Stimulated activated memory B cell treated with anti-CD40 and anti-IgM and Interleukin-4, amounts not matched to agents 10 μg/mL and 1 μg/mL and 100 μg/mL, for 72 hours (primary cell): ENCODE measurements around the gene SH2D6.

Experiments used
- ATAC-seq: fragments of 150-1000 bp; cut with Tn5 transposase; 2 replicates; pipeline ENCODE4 v1.10.0; 2021
- H3K27ac Mint-ChIP-seq: one replicate; pipeline ENCODE4 v1.8.0; 2022; ENCODE audit warnings: mild to moderate bottlenecking, mixed read lengths
- H3K27me3 Mint-ChIP-seq: one replicate; pipeline ENCODE4 v1.8.0; 2022; ENCODE audit warnings: mixed read lengths
- H3K36me3 Mint-ChIP-seq: one replicate; pipeline ENCODE4 v1.8.0; 2022; ENCODE audit warnings: mixed read lengths
- H3K4me1 Mint-ChIP-seq: one replicate; pipeline ENCODE4 v1.8.0; 2022; ENCODE audit warnings: mixed read lengths
- H3K4me3 Mint-ChIP-seq: one replicate; pipeline ENCODE4 v1.8.0; 2022; ENCODE audit warnings: mild to moderate bottlenecking, moderate library complexity, mixed read lengths
- H3K9me3 Mint-ChIP-seq: one replicate; pipeline ENCODE4 v1.8.0; 2022; ENCODE audit warnings: mixed read lengths

The SH2D6 gene

GRCh38 chr2:85394261-85394681 is 24.2 kb upstream of the SH2D6 start:
- no peak for ATAC-seq
- Mint-ChIP-seq H3K9me3 (no peaks in the 10 kb centered on the region), H3K27me3 (no peaks in the 10 kb centered on the region), H3K4me3 (no peak overlapping the region), H3K36me3 (peaks cover 71% of the 10 kb centered on the region), H3K27ac (peak overlapping the region; percentile 83), H3K4me1 (peaks cover 52% of the 10 kb centered on the region)

- H3K4me1 Mint-ChIP-seq: peaks cover 49% of the 10 kb centered on the region
- H3K36me3 Mint-ChIP-seq: peaks cover 69% of the 10 kb centered on the region
- H3K27me3 Mint-ChIP-seq: no peaks in the 10 kb centered on the region
- H3K4me3 Mint-ChIP-seq: no peak overlapping the region
- no peaks in the 10 kb centered on the region for H3K9me3 Mint-ChIP-seq
- peak overlapping the region; percentile 83 for H3K27ac Mint-ChIP-seq
- no peak for ATAC-seq
Observed at GRCh38 chr2:85394976-85395375, 23.5 kb upstream of the SH2D6 start.

GRCh38 chr2:85395912-85396475 is 22.5 kb upstream of the SH2D6 start:
- H3K9me3 Mint-ChIP-seq: no peaks in the 10 kb centered on the region
- peaks cover 42% of the 10 kb centered on the region for H3K4me1 Mint-ChIP-seq
- H3K4me3 Mint-ChIP-seq: no peak overlapping the region
- ATAC-seq: no peak
- peaks cover 70% of the 10 kb centered on the region for H3K36me3 Mint-ChIP-seq
- H3K27ac Mint-ChIP-seq: peak overlapping the region; percentile 65
- H3K27me3 Mint-ChIP-seq: no peaks in the 10 kb centered on the region

DNA sequence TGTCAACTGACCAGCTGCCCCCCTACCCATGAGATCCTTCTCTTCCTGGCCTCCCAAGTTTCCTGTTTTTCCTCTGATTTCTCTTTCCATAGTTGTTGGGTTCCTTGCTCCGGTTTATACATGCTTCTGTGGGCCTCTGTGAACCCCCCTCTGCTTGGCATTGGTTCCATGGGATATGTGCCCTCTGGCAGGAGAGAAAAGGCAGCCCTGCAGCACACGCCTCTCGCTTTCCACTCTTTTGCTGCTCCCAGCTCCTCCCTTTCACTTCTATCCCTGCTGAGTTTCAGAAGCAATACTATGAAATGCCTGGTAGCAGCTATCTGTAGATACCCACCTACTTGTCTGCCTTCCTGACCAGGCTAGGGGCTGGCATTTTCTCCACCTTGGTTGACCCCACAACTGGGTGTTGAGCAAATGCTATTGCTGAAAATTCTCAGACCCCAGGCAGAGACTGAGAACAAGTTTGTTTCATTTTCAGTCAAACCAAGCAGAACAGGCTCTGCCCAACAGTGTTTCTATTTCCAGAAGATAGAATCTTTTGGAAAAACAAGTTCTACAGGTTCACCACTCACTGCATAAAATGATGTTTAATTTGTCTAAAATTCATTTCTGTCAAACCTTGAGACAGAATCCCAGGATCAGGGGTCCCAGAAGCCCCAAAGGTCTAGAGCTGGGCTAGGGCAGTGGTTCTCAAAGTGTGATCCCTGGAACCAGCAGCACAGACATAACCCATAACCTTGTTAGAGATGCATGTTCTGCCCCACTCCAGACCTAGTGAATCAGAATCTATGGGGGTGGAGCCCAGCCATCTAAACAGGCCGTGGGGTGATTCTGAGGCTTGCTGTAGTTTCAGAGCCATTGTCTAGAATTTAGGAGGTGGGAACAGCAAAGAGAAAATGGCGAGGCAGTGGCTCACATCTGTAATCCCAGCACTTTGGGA is 21.7 kb upstream of the SH2D6 start:
- Mint-ChIP-seq H3K4me1 (peaks cover 37% of the 10 kb centered on the region), H3K9me3 (no peaks in the 10 kb centered on the region), H3K4me3 (no peak overlapping the region), H3K27ac (peak overlapping the region; percentile 65), H3K36me3 (peaks cover 73% of the 10 kb centered on the region), H3K27me3 (no peaks in the 10 kb centered on the region)
- ATAC-seq: no peak

GRCh38 chr2:85397925-85398331 is 20.6 kb upstream of the SH2D6 start:
- peaks cover 33% of the 10 kb centered on the region for H3K4me1 Mint-ChIP-seq
- H3K27me3 Mint-ChIP-seq: no peaks in the 10 kb centered on the region
- H3K36me3 Mint-ChIP-seq: peaks cover 79% of the 10 kb centered on the region
- peak overlapping the region; percentile 65 for H3K27ac Mint-ChIP-seq
- no peak for ATAC-seq
- no peak overlapping the region for H3K4me3 Mint-ChIP-seq
- no peaks in the 10 kb centered on the region for H3K9me3 Mint-ChIP-seq

GRCh38 chr2:85398426-85399182 is 19.9 kb upstream of the SH2D6 start:
- peak overlapping the region; percentile 47 for H3K27ac Mint-ChIP-seq
- no peak overlapping the region for H3K4me3 Mint-ChIP-seq
- H3K9me3 Mint-ChIP-seq: no peaks in the 10 kb centered on the region
- H3K4me1 Mint-ChIP-seq: peaks cover 35% of the 10 kb centered on the region
- H3K27me3 Mint-ChIP-seq: no peaks in the 10 kb centered on the region
- H3K36me3 Mint-ChIP-seq: peaks cover 85% of the 10 kb centered on the region
- ATAC-seq: peak; percentile 21

DNA sequence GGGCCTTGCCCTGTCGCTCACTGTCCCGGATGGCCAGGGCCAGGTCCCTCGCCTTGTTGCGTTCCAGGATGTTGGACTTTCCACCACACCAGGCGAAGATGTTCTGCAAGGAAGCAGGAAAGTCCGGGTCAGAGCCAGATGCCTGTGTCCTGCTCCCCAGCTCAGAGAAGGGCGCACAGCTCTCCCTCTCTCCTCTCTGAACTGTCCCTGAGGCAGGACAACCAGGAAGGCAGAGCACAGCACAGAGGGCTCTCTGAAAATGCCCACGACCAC is 19.4 kb upstream of the SH2D6 start:
- Mint-ChIP-seq H3K9me3 (no peaks in the 10 kb centered on the region), H3K27ac (peak overlapping the region; percentile 47), H3K27me3 (no peaks in the 10 kb centered on the region), H3K4me1 (peaks cover 30% of the 10 kb centered on the region), H3K36me3 (peaks cover 80% of the 10 kb centered on the region), H3K4me3 (no peak overlapping the region)
- ATAC-seq: no peak

DNA sequence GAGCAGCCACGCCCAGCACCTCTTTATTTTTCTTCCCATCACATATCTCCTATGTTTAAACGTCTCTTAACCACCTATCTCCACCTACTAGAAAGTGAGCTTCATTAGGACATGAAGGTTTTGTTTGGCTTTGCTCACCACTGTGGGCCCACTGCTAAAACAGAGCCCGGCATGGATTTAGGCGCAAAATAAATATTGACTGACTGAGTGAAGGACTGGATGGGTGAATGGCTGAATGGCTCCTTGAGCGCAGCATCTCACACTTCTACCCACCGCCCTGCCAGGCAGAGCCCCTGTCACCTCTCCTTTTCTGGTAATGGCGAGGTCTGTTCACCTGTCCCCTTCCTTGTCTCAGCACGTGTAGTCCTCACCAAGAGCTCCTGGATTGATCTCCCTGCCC is 18.5 kb upstream of the SH2D6 start:
- peaks cover 71% of the 10 kb centered on the region for H3K36me3 Mint-ChIP-seq
- no peak overlapping the region for H3K27ac Mint-ChIP-seq

GRCh38 chr2:85400541-85401463 is 17.7 kb upstream of the SH2D6 start:
- Mint-ChIP-seq H3K4me1 (peaks cover 37% of the 10 kb centered on the region), H3K9me3 (no peaks in the 10 kb centered on the region), H3K4me3 (no peak overlapping the region), H3K27ac (peak overlapping the region; percentile 16), H3K27me3 (no peaks in the 10 kb centered on the region), H3K36me3 (peaks cover 67% of the 10 kb centered on the region)
- no peak for ATAC-seq

More for the DNA sequence above, 18.5 kb upstream of the SH2D6 start:
- no peak overlapping the region for H3K4me3 Mint-ChIP-seq
- no peaks in the 10 kb centered on the region for H3K27me3 Mint-ChIP-seq
- H3K4me1 Mint-ChIP-seq: peaks cover 29% of the 10 kb centered on the region
- no peak for ATAC-seq
- H3K9me3 Mint-ChIP-seq: no peaks in the 10 kb centered on the region

DNA sequence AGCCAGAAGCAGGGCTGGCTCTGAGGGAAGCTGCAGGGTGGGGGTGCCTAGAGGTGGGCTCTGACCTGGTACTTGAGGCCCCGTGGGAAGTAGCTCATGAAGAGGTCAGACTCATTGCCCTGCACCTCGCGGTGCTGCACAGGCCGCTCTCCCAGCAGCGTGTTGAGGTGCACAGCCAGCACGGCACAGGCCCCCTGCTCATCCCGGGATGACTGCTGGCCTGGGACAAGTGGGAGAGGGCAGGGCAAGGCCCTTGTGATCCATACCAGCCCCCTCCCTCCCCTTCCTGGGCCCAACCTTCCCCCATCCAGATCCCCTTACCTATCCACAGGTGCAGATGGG is 17.1 kb upstream of the SH2D6 start:
- Mint-ChIP-seq H3K4me1 (peaks cover 40% of the 10 kb centered on the region), H3K4me3 (no peak overlapping the region), H3K27me3 (no peaks in the 10 kb centered on the region), H3K36me3 (peaks cover 63% of the 10 kb centered on the region), H3K9me3 (no peaks in the 10 kb centered on the region), H3K27ac (peak overlapping the region; percentile 83)
- ATAC-seq: no peak

GRCh38 chr2:85401844-85402243 is 16.7 kb upstream of the SH2D6 start:
- no peak for ATAC-seq

GRCh38 chr2:85405201-85406059 is 13.1 kb upstream of the SH2D6 start:
- Mint-ChIP-seq H3K36me3 (peaks cover 26% of the 10 kb centered on the region), H3K9me3 (no peaks in the 10 kb centered on the region), H3K27me3 (no peaks in the 10 kb centered on the region), H3K27ac (peak overlapping the region; percentile 42), H3K4me1 (peaks cover 58% of the 10 kb centered on the region), H3K4me3 (peak overlapping the region; percentile 53)
- ATAC-seq: peak; percentile 75

More at GRCh38 chr2:85401844-85402243, 16.7 kb upstream of the SH2D6 start:
- Mint-ChIP-seq H3K4me1 (peaks cover 36% of the 10 kb centered on the region), H3K36me3 (peaks cover 59% of the 10 kb centered on the region), H3K27ac (peak overlapping the region; percentile 83), H3K27me3 (no peaks in the 10 kb centered on the region), H3K4me3 (peak overlapping the region; percentile 44), H3K9me3 (no peaks in the 10 kb centered on the region)

DNA sequence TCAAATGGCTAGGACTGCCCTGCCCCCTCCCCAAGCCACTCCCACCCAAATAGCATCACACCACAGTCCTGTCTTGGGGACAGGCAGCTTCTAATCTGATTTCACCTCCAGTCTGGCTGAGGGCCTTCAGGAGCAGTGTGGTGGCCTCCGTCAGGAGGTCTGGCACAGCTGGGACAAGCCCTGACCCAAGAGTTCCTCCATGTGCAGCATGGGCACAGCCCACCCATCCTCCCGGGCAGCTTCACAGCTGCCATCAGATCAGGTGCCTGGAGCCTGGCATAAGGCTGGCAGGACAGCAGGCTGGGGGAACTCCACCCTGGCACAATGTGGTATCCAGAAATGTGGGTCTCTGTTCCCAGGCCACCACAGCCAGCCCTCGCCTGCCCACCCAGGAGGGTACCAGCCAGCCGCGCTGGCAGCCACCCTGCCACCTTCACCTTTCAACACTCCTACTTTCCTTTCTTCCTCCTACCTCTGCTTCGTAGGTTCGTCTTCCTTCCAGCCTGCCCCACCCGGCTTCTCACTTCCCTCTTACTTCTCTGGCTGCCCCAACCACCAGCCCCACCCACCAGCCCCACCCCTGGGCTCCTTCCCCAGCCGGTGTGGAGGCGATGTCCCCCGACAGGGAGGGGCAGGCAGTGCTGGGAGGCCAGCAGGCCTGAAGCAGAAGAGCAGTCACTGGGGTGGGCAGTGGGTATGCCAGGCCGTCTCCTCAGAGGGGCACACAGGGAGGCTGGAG is 8.5 kb upstream of the SH2D6 start, which contains the start of gene CAPG:
TSS of gene CAPG (minus strand) at position 522 of the 739 bp plus-strand sequence. CDS start 8,221 bp downstream, outside the sequence.
- Mint-ChIP-seq H3K27ac (peak within 1 kb of the TSS; percentile 88), H3K36me3 (no peaks in the 10 kb centered on the region), H3K4me1 (peaks cover 74% of the 10 kb centered on the region), H3K9me3 (no peaks in the 10 kb centered on the region), H3K4me3 (peak within 1 kb of the TSS; percentile 83), H3K27me3 (no peaks in the 10 kb centered on the region)
- ATAC-seq: peak; percentile 89
